Astrocyte (in vitro differentiated cells and primary cell): ENCODE data around the gene RECQL5. TPM values are rescaled to one million over a fixed set of nuclear protein-coding genes. Genes with fewer than 3 reads are reported as not detected.

ENCODE experiments used
- DNase-seq: peaks from one replicate; pipeline ENCODE4 v3.0.0-alpha.2; 2010; ENCODE audit warnings: low read depth
- FAIRE-seq: peaks from 2 replicates; lab custom pipeline; 2011; peaks lifted over from hg19 to GRCh38; lab: Jason Lieb, UNC
- H2AFZ ChIP-seq: 2 replicates; pipeline ENCODE4 v1.6.0; 2012; ENCODE audit warnings: low read depth, low read length, inconsistent platforms
- H3K27ac ChIP-seq: 2 replicates; pipeline ENCODE4 v1.5.1; 2011; ENCODE audit warnings: low read depth, low read length, inconsistent platforms
- H3K27me3 ChIP-seq: 2 replicates; pipeline ENCODE4 v1.6.0; 2011; ENCODE audit warnings: low read length, inconsistent platforms; ENCODE audit not compliant: insufficient read depth
- H3K36me3 ChIP-seq: 2 replicates; pipeline ENCODE4 v1.5.1; 2011; ENCODE audit warnings: low read length, inconsistent platforms; ENCODE audit not compliant: insufficient read depth
- H3K4me1 ChIP-seq: 2 replicates; pipeline ENCODE4 v1.5.1; 2011; ENCODE audit warnings: low read length, inconsistent platforms; ENCODE audit not compliant: insufficient read depth
- H3K4me2 ChIP-seq: 2 replicates; pipeline ENCODE4 v1.6.0; 2012; ENCODE audit warnings: low read length, inconsistent platforms
- H3K4me3 ChIP-seq: 2 replicates; pipeline ENCODE4 v1.5.1; 2011; ENCODE audit warnings: low read depth, mild to moderate bottlenecking, low read length, inconsistent platforms; ENCODE audit not compliant: insufficient read depth
- H3K79me2 ChIP-seq: 2 replicates; pipeline ENCODE4 v1.6.0; 2012; ENCODE audit warnings: mild to moderate bottlenecking, low read length, inconsistent platforms; ENCODE audit not compliant: insufficient read depth
- H3K9ac ChIP-seq: 2 replicates; pipeline ENCODE4 v1.6.0; 2012; ENCODE audit warnings: mild to moderate bottlenecking, low read length, inconsistent platforms
- H3K9me3 ChIP-seq: 2 replicates; pipeline ENCODE4 v1.5.1; 2012; ENCODE audit warnings: low read depth, mild to moderate bottlenecking, low read length, inconsistent platforms; ENCODE audit not compliant: insufficient read depth
- H4K20me1 ChIP-seq: 2 replicates; pipeline ENCODE4 v1.6.0; 2012; ENCODE audit warnings: low read length, inconsistent platforms; ENCODE audit not compliant: insufficient read depth
- H3K27ac Mint-ChIP-seq: one replicate; pipeline ENCODE4 v1.8.0; 2021; ENCODE audit warnings: mild to moderate bottlenecking, mixed read lengths; ENCODE audit not compliant: unreplicated experiment
- H3K27me3 Mint-ChIP-seq: one replicate; pipeline ENCODE4 v1.8.0; 2021; ENCODE audit warnings: low read depth, mixed read lengths; ENCODE audit not compliant: unreplicated experiment
- H3K36me3 Mint-ChIP-seq: one replicate; pipeline ENCODE4 v1.8.0; 2021; ENCODE audit warnings: low read depth, mixed read lengths; ENCODE audit not compliant: unreplicated experiment
- H3K4me1 Mint-ChIP-seq: one replicate; pipeline ENCODE4 v1.8.0; 2021; ENCODE audit warnings: low read depth, mixed read lengths; ENCODE audit not compliant: unreplicated experiment
- H3K4me3 Mint-ChIP-seq: one replicate; pipeline ENCODE4 v1.8.0; 2021; ENCODE audit warnings: mild to moderate bottlenecking, moderate library complexity, mixed read lengths; ENCODE audit not compliant: unreplicated experiment
- H3K9me3 Mint-ChIP-seq: one replicate; pipeline ENCODE4 v1.8.0; 2021; ENCODE audit warnings: mild to moderate bottlenecking, mixed read lengths; ENCODE audit not compliant: unreplicated experiment
- EZH2 ChIP-seq: IDR thresholded peaks from 2 replicates; pipeline ENCODE4 v1.6.1; 2012; ENCODE audit warnings: mild to moderate bottlenecking, low read length, inconsistent platforms; ENCODE audit not compliant: insufficient read depth
- total RNA-seq: library from RNA; stranded (reverse); gene quantifications from 2 replicates; pipeline ENCODE4 v1.2.1, GENCODE V29; 2021
- TF ChIP-seq, protein P1 (sequence below): IDR thresholded peaks from 2 replicates; pipeline ENCODE4 v1.5.1; 2011; ENCODE audit warnings: low read depth, mild to moderate bottlenecking, inconsistent platforms, low read length, moderate library complexity; ENCODE audit not compliant: insufficient read depth

RECQL5 gene
- total RNA-seq, 1 donor from 2014 or later: 25.9 TPM

DNA sequence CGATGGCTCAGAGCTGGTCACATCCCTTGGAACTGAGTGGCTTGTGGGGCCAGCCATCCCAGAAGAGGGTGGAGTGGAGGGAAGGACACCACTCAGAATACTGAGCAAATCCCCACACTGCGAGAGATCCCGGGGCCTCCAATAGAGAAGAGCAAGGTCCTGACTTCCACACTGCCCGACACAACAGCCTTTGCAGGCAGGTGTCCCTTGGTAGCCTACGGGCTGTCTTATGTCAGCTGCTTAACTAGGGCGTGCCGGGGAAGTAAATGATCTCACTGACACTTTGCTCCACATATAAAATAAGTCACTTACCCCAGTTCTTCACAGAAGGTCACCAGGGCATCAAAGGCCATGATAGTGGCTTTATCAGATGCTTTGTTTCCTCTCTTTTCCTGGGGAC lies 16.1 kb downstream of the RECQL5 start:
- Mint-ChIP-seq H3K4me3 (no peak overlapping the region), H3K4me1 (peaks cover 2% of the 10 kb centered on the region), H3K27ac (no peak overlapping the region), H3K27me3 (no peaks in the 10 kb centered on the region), H3K9me3 (no peaks in the 10 kb centered on the region), H3K36me3 (peaks cover 8% of the 10 kb centered on the region)
- no peak overlapping the region for H3K9ac ChIP-seq
- FAIRE-seq (no peak), DNase-seq (no peak)
- H3K27me3 ChIP-seq: no peaks in the 10 kb centered on the region
- no peaks in the 10 kb centered on the region for H3K9me3 ChIP-seq
- no peak overlapping the region for H3K4me3 ChIP-seq
- H3K27ac ChIP-seq: no peak overlapping the region
- no peaks in the 10 kb centered on the region for H4K20me1 ChIP-seq
- no peak overlapping the region for H3K4me2 ChIP-seq
- peaks cover 7% of the 10 kb centered on the region for H3K36me3 ChIP-seq
- H2AFZ ChIP-seq: no peak overlapping the region
- TF ChIP-seq EZH2: no peak
- TF ChIP-seq, protein P1, sequence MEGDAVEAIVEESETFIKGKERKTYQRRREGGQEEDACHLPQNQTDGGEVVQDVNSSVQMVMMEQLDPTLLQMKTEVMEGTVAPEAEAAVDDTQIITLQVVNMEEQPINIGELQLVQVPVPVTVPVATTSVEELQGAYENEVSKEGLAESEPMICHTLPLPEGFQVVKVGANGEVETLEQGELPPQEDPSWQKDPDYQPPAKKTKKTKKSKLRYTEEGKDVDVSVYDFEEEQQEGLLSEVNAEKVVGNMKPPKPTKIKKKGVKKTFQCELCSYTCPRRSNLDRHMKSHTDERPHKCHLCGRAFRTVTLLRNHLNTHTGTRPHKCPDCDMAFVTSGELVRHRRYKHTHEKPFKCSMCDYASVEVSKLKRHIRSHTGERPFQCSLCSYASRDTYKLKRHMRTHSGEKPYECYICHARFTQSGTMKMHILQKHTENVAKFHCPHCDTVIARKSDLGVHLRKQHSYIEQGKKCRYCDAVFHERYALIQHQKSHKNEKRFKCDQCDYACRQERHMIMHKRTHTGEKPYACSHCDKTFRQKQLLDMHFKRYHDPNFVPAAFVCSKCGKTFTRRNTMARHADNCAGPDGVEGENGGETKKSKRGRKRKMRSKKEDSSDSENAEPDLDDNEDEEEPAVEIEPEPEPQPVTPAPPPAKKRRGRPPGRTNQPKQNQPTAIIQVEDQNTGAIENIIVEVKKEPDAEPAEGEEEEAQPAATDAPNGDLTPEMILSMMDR: no peak
- no peaks in the 10 kb centered on the region for H3K79me2 ChIP-seq
- peaks cover 2% of the 10 kb centered on the region for H3K4me1 ChIP-seq

DNA sequence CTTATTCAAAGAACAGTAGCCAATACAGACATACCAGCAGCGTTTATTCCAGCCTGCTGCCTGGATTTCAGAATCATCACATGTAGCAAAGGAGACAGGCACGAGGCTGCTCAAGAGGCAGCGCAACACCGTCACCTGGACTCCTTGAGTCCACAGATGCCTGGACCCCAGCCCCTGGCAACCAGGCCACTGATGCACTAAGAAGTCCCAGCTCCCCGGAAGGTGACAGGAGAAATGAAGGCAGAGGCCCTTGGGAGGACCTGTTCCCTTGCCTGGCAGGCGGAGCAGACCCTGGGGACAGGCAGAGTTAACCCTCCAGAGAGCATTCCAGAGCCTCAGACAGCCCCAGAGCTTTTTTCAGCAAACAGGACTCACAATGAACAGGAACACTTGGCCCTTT lies 17.3 kb downstream of the RECQL5 start:
- TF ChIP-seq, protein P1: no peak
- TF ChIP-seq EZH2: no peak
- DNase-seq (no peak), FAIRE-seq (no peak)
- H3K79me2 ChIP-seq: no peaks in the 10 kb centered on the region
- no peak overlapping the region for H3K9ac ChIP-seq
- H3K27ac ChIP-seq: no peak overlapping the region
- no peaks in the 10 kb centered on the region for H3K9me3 Mint-ChIP-seq
- no peaks in the 10 kb centered on the region for H3K27me3 ChIP-seq
- H3K36me3 Mint-ChIP-seq: peaks cover 8% of the 10 kb centered on the region
- no peaks in the 10 kb centered on the region for H3K9me3 ChIP-seq
- H3K4me3 Mint-ChIP-seq: no peak overlapping the region
- peaks cover 8% of the 10 kb centered on the region for H3K4me1 ChIP-seq
- H2AFZ ChIP-seq: no peak overlapping the region
- peaks cover 3% of the 10 kb centered on the region for H4K20me1 ChIP-seq
- H3K4me2 ChIP-seq: no peak overlapping the region
- H3K4me3 ChIP-seq: no peak overlapping the region
- no peak overlapping the region for H3K27ac Mint-ChIP-seq
- peaks cover 7% of the 10 kb centered on the region for H3K36me3 ChIP-seq
- H3K27me3 Mint-ChIP-seq: no peaks in the 10 kb centered on the region
- H3K4me1 Mint-ChIP-seq: peaks cover 12% of the 10 kb centered on the region

DNA sequence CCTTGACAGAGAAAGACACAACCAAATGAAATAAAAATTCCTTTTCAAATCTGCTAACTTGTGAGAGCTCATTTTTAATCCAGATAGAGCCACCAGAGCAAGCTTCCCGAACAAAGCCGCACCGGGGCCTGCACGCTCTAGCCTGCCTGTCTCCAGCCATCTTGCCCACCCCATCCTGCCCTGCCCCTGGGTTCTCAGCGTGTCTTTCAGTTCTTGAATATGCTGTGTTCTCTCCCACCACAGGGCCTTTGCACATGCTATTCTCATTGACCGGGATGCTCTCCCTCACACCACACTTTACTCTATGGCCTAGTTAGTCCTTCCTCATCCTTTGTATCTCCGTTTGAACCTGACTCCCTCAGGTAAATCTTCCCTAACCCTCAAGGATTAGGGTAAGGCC lies 19.0 kb downstream of the RECQL5 start:
- H3K36me3 ChIP-seq: peaks cover 7% of the 10 kb centered on the region
- Mint-ChIP-seq H3K9me3 (no peaks in the 10 kb centered on the region), H3K4me1 (peaks cover 12% of the 10 kb centered on the region), H3K4me3 (no peak overlapping the region), H3K27ac (peak overlapping the region; percentile 17), H3K36me3 (peaks cover 9% of the 10 kb centered on the region), H3K27me3 (no peaks in the 10 kb centered on the region)
- no peak overlapping the region for H2AFZ ChIP-seq
- DNase-seq (no peak), FAIRE-seq (no peak)
- peaks cover 8% of the 10 kb centered on the region for H3K4me1 ChIP-seq
- H3K79me2 ChIP-seq: no peaks in the 10 kb centered on the region
- H3K4me2 ChIP-seq: no peak overlapping the region
- H3K4me3 ChIP-seq: no peak overlapping the region
- H3K27me3 ChIP-seq: no peaks in the 10 kb centered on the region
- no peaks in the 10 kb centered on the region for H3K9me3 ChIP-seq
- no peak overlapping the region for H3K27ac ChIP-seq
- H4K20me1 ChIP-seq: peaks cover 3% of the 10 kb centered on the region
- TF ChIP-seq, protein P1: no peak
- TF ChIP-seq EZH2: no peak
- no peak overlapping the region for H3K9ac ChIP-seq
